ENCODE data around the gene TRMT10A.

DNA sequence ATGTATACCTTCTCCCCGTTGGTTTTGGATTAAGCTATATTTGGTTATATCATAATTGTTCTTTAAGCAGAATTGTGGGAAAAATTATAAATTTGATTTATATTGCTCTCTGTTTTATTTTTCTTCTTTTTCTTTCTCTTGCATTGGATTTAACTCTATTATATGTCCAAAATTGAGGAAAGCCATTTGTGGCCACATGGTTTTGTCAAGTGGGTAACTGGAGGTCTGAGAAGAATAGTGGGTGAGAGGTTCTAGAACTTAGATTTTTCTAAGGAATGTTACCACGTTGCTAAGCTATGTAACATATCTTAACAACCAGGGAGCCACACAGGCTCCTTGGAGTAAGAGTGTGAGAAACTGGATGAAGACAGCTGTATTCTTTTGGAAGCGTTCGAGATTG lies 53.1 kb downstream of the TRMT10A start, which contains the start of gene C4orf17:
- TF ChIP-seq POLR2A (IDR thresholded peaks at IDR 0.05) (no peak), CTCF (IDR thresholded peaks at IDR 0.05) (no peak), POLR2AphosphoS5 (IDR thresholded peaks at IDR 0.05) (no peak), EP300 (IDR thresholded peaks at IDR 0.05) (no peak)

Data from sigmoid colon (tissue), 4 donors.